OCI-LY7 (cell line): ENCODE data around the gene SEMA5A.

Source experiments
- CTCF ChIP-seq: fragments of 200-600 bp; sonication (generic); conservative IDR thresholded peaks from 2 replicates; pipeline ENCODE4 v1.5.1; 2014; ENCODE audit warnings: mild to moderate bottlenecking, antibody characterized with exemption, low read length, moderate library complexity, mixed read lengths
- EZH2phosphoT487 ChIP-seq: fragments of 200-600 bp; sonication (generic); IDR thresholded peaks from 2 replicates; pipeline ENCODE4 v1.6.1; 2018; ENCODE audit warnings: low read depth, borderline replicate concordance, mild to moderate bottlenecking, mixed run types, antibody characterized with exemption, low read length, moderate library complexity, mixed read lengths

GRCh38 chr5:9268226-9268625, 277.6 kb downstream of the SEMA5A start:
- TF ChIP-seq CTCF: no peak
- TF ChIP-seq EZH2phosphoT487: no peak
